NCI-H1092 (cell line): ENCODE results near the gene LPO.

Source experiments
- DNase-seq: peaks from one replicate; lab custom pipeline; 2025; lab: John Stamatoyannopoulos, UW

The LPO gene

DNA sequence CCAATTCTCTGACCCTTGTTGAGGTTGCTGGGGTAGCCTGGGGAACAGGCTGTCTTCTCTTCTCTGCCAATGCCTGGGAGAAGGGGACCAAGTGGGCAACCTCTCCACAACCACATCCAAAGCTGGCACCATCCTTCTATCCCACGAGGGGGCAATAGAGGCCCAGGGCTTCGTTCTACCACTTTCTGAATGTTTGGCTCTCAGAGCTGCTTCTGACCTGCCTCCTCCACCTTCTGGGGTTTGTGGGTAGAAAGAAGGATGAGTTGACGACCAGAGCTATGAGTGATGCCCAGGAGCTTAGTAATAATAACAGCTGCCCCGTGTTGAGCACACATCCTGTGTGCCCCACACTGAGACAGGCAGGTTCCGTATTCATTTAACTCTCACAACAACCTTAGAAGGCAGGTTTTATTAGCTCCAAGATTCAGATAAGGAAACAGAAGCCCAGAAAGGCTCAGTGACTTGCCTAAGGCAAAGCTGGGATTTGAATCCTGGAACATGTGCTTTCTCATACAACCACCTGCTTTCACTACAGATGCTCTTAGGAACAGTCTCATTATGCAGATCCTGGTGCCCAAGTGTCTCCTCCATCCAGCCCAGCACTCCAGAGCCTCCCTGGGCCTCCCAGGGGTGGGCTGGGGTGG, 79.2 kb downstream of the LPO start:
- DNase-seq, result no peak

DNA sequence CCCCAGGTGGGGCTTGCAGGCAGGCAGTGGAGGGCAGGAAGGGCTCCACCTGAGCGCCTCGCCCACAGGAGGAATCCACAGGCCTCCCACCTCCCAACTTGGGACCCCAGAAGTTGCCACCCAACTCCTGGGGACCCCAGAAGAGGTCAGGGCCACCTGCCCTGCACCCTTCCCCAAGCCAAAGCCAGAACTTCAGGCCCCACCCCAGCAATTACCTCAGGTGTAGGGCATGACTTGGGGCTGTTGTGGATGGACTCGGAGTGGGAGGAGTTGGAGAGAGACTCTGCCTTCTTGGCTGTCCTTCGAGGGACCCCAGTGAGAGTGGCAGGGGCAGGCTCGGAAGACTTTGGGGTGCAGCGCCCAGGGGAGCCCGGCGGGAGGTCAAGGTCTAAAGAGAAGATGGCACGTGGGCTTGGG, 79.7 kb downstream of the LPO start:
- no peak for DNase-seq
